Tibial nerve (tissue), 4 donors: ENCODE data around the gene SURF4. TPM values are rescaled to one million over a fixed set of nuclear protein-coding genes. Genes with fewer than 3 reads are reported as not detected.

Experiments
- DNase-seq, 2 donors: peaks; one replicate each; pipeline ENCODE4 v3.0.0-alpha.2; 2019; ENCODE audit warnings: low spot score in 2 of 2
- H3K27ac ChIP-seq, 4 donors: fragments of 200-600 bp; sonication (generic) in 3 of 4; one replicate each; pipeline ENCODE4 v1.5.1; 2017 to 2019; ENCODE audit warnings: mild to moderate bottlenecking in 1 of 4
- H3K27me3 ChIP-seq, 2 donors: fragments of 200-600 bp; sonication (generic) in 1 of 2; one replicate each; pipeline versions ENCODE4 v1.5.1 to v1.6.0; 2017 to 2019
- H3K36me3 ChIP-seq, 3 donors: fragments of 200-600 bp; sonication (generic); one replicate each; pipeline ENCODE4 v1.5.1; 2018 to 2019
- H3K4me1 ChIP-seq, 4 donors: fragments of 200-600 bp; sonication (generic) in 3 of 4; one replicate each; pipeline ENCODE4 v1.5.1; 2017 to 2019
- H3K4me3 ChIP-seq, 4 donors: fragments of 200-600 bp; sonication (generic) in 3 of 4; one replicate each; pipeline ENCODE4 v1.5.1; 2017 to 2019; ENCODE audit warnings: mild to moderate bottlenecking in 1 of 4, moderate library complexity in 1 of 4
- H3K9me3 ChIP-seq, 4 donors: fragments of 200-600 bp; sonication (generic) in 3 of 4; one replicate each; pipeline ENCODE4 v1.5.1; 2017 to 2019
- CTCF ChIP-seq, 5 experiments: fragments of 200-600 bp in 3 of 5; fragments of 450-650 bp in 2 of 5; sonication (generic) in 3 of 5; IDR thresholded peaks; one replicate each; pipeline ENCODE4 v1.5.1; 2016 to 2019; ENCODE audit warnings: antibody characterized with exemption in 5 of 5, mild to moderate bottlenecking in 3 of 5, moderate library complexity in 2 of 5
- EP300 ChIP-seq, 2 donors: sonication (generic); formaldehyde crosslinking; IDR thresholded peaks; one replicate each; pipeline ENCODE4 v1.6.1; 2017; ENCODE audit warnings: antibody characterized with exemption in 2 of 2, mild to moderate bottlenecking in 1 of 2
- POLR2A ChIP-seq, 2 donors: fragments of 450-650 bp; IDR thresholded peaks; one replicate each; pipeline ENCODE4 v1.6.1; 2017; ENCODE audit warnings: antibody characterized with exemption in 2 of 2, mild to moderate bottlenecking in 2 of 2, moderate library complexity in 2 of 2
- WGBS, 2 donors: methylation state at CpG; one replicate each; pipeline ENCODE4 v1.1.5; 2018; 5-methylcytosine and 5-hydroxymethylcytosine counted together
- total RNA-seq, 4 donors: library from RNA; depleted of rRNA; stranded (reverse); fragments of >200 nt; gene quantifications; one replicate each; pipeline ENCODE4 v1.1.0, GENCODE V29; 2016

Gene SURF4
- total RNA-seq: 100 to 1,000 TPM; 102 to 213 (median 123) TPM

GRCh38 chr9:133375724-133376654 is at the start of gene SURF4, which contains the start of gene STKLD1:
TSS of gene SURF4 (minus strand) at chr9:133376060. CDS start at chr9:133375969, 91 bp downstream.
TSS of gene STKLD1 (plus strand) at chr9:133376366. CDS start at chr9:133376474, 108 bp downstream.
- peaks cover 0 to 11% (median 0%) of the 10 kb centered on the region in 3 donors for H3K36me3 ChIP-seq
- whole genome bisulfite sequencing, 2 donors: 0 to 1% methylated on average over 25 to 40 of the region's 120 CpGs
- no peaks in the 10 kb centered on the region for H3K27me3 ChIP-seq
- TF ChIP-seq POLR2A (IDR thresholded peaks at IDR 0.05): peak; percentile 85 to 93
- peak in 2 of 5 experiments; percentile 60 to 75 for TF ChIP-seq CTCF (IDR thresholded peaks at IDR 0.05)
- peak in 1 of 2 donors; percentile 75 for TF ChIP-seq EP300 (IDR thresholded peaks at IDR 0.05)
- H3K9me3 ChIP-seq: peaks cover 0 to 5% (median 0%) of the 10 kb centered on the region in 4 donors
- peak within 1 kb of the TSS; percentile 83 to 98 (median 94) for H3K4me3 ChIP-seq
- peak within 1 kb of the TSS; percentile 84 to 99 (median 95) for H3K27ac ChIP-seq
- peaks cover 0 to 57% (median 37%) of the 10 kb centered on the region in 4 donors for H3K4me1 ChIP-seq
- DNase-seq: peak; percentile 92 to 94

- no peak for DNase-seq
- Histone ChIP-seq H3K9me3 (no peaks in the 10 kb centered on the region), H3K36me3 (peaks cover 0 to 31% (median 0%) of the 10 kb centered on the region in 3 donors), H3K4me1 (peaks cover 0 to 20% (median 2%) of the 10 kb centered on the region in 4 donors), H3K27ac (no peak overlapping the region), H3K4me3 (no peak overlapping the region), H3K27me3 (peaks cover 0 to 34% of the 10 kb centered on the region in 2 donors)
- WGBS, 2 donors: 89 to 92% methylated on average over 20 to 22 of the region's 22 CpGs
- TF ChIP-seq POLR2A (IDR thresholded peaks at IDR 0.05): no peak
- TF ChIP-seq CTCF (IDR thresholded peaks at IDR 0.05): no peak
- no peak for TF ChIP-seq EP300 (IDR thresholded peaks at IDR 0.05)
Observed at GRCh38 chr9:133425049-133425632, 49.3 kb upstream of the SURF4 start.

DNA sequence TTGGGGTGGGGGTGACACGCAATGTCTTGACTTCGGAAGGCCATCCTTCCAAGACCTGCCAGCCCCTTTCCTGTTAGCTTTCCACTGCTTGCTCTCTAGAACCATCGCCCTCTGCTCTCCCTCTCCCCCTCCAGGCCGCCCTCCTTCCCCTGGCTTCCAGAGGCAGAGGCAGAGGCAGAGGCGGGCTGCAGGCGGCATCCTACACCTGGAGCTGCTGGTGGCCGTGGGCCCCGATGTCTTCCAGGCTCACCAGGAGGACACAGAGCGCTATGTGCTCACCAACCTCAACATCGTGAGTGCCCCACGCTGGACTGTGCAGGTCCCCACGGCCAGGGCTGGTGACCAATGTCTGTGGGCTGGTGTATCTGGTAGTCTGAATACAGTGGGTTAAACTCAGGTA is 48.3 kb upstream of the SURF4 start:
- Histone ChIP-seq H3K27me3 (peaks cover 0 to 26% of the 10 kb centered on the region in 2 donors), H3K36me3 (peaks cover 0 to 31% (median 0%) of the 10 kb centered on the region in 3 donors), H3K9me3 (no peaks in the 10 kb centered on the region), H3K4me1 (peaks cover 0 to 14% (median 2%) of the 10 kb centered on the region in 4 donors), H3K27ac (no peak overlapping the region), H3K4me3 (no peak overlapping the region)
- DNase-seq: no peak
- TF ChIP-seq EP300 (IDR thresholded peaks at IDR 0.05) (no peak), CTCF (IDR thresholded peaks at IDR 0.05) (no peak), POLR2A (IDR thresholded peaks at IDR 0.05) (no peak)
- 86 to 91% methylated on average over 12 of the region's 12 CpGs for WGBS, 2 donors

DNA sequence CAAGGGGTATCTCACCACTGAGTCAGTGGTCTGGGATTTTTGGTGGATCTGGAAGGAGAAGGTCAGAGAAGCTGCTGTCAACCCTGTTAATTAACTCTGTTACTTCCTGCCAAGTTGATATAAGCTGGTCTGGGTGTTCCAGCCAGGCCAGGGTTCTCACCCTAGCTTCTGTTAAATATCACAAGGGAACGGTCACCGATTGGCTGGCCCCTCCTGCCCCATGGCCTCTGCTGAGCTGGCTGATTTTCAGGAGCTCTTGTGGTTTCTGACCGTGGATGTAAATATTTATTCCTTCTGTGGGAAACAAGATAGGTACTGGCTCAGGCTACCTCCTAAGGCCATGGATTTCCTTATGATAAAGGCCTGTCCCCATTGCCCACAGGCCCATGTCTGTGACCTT is 47.4 kb upstream of the SURF4 start:
- H3K27ac ChIP-seq: no peak overlapping the region
- no peaks in the 10 kb centered on the region for H3K9me3 ChIP-seq
- peaks cover 0 to 14% (median under 1%) of the 10 kb centered on the region in 4 donors for H3K4me1 ChIP-seq
- no peak for DNase-seq
- WGBS, 2 donors: 78 to 87% methylated on average over 3 of the region's 3 CpGs
- TF ChIP-seq POLR2A (IDR thresholded peaks at IDR 0.05) (no peak), EP300 (IDR thresholded peaks at IDR 0.05) (no peak), CTCF (IDR thresholded peaks at IDR 0.05) (no peak)
- no peak overlapping the region for H3K4me3 ChIP-seq
- peaks cover 0 to 23% of the 10 kb centered on the region in 2 donors for H3K27me3 ChIP-seq
- peaks cover 0 to 31% (median 0%) of the 10 kb centered on the region in 3 donors for H3K36me3 ChIP-seq
